ENCODE measurements around the gene PARD3. TPM values are rescaled to one million over a fixed set of nuclear protein-coding genes. Genes with fewer than 3 reads are reported as not detected.

PARD3 gene
- total RNA-seq, 2 donors from 2014 or later: 32.0 to 61.9 TPM

- TF ChIP-seq CTCF (IDR thresholded peaks at IDR 0.05): no peak
- TF ChIP-seq POLR2A (IDR thresholded peaks at IDR 0.05): no peak
- no peak for TF ChIP-seq POLR2AphosphoS5 (IDR thresholded peaks at IDR 0.05)
- intact Hi-C loops (cut with DNase I): no loop called here
- H3K9me3 ChIP-seq: no peaks in the 10 kb centered on the region
- no peaks in the 10 kb centered on the region for H3K36me3 ChIP-seq
- no peak overlapping the region for H3K4me3 ChIP-seq
- H3K27me3 ChIP-seq (replicated peaks; ENCODE audit: insufficient read depth): no peaks in the 10 kb centered on the region
- no peak for DNase-seq (ENCODE audit: low spot score)
- no peaks in the 10 kb centered on the region for H3K4me1 ChIP-seq (replicated peaks)
- 22% methylated on average over 4 of the region's 4 CpGs for WGBS
- H3K27ac ChIP-seq: no peak overlapping the region
Measured at GRCh38 chr10:34789966-34790506, 25.1 kb downstream of the PARD3 start.

- TF ChIP-seq CTCF (IDR thresholded peaks at IDR 0.05): no peak
- TF ChIP-seq POLR2A (IDR thresholded peaks at IDR 0.05): no peak
- no peak for TF ChIP-seq POLR2AphosphoS5 (IDR thresholded peaks at IDR 0.05)
- H3K27me3 ChIP-seq (replicated peaks; ENCODE audit: insufficient read depth): no peaks in the 10 kb centered on the region
- H3K36me3 ChIP-seq: no peaks in the 10 kb centered on the region
- H3K4me3 ChIP-seq: no peak overlapping the region
- 32% methylated on average over 1 of the region's 1 CpG for whole genome bisulfite sequencing
- no peak overlapping the region for H3K27ac ChIP-seq
- no peaks in the 10 kb centered on the region for H3K9me3 ChIP-seq
- intact Hi-C loops (cut with DNase I): no loop called here
- H3K4me1 ChIP-seq (replicated peaks): no peaks in the 10 kb centered on the region
- DNase-seq (ENCODE audit: low spot score): no peak
Measured at GRCh38 chr10:34786464-34786863, 28.6 kb downstream of the PARD3 start.

GRCh38 chr10:34781711-34782110 is 33.4 kb downstream of the PARD3 start:
- Histone ChIP-seq H3K4me3 (no peak overlapping the region), H3K4me1 (replicated peaks) (no peaks in the 10 kb centered on the region), H3K27me3 (replicated peaks; ENCODE audit: insufficient read depth) (no peaks in the 10 kb centered on the region), H3K9me3 (no peaks in the 10 kb centered on the region), H3K36me3 (no peaks in the 10 kb centered on the region), H3K27ac (no peak overlapping the region)
- no peak for DNase-seq (ENCODE audit: low spot score)
- no peak for TF ChIP-seq POLR2A (IDR thresholded peaks at IDR 0.05)
- no peak for TF ChIP-seq POLR2AphosphoS5 (IDR thresholded peaks at IDR 0.05)
- TF ChIP-seq CTCF (IDR thresholded peaks at IDR 0.05): no peak
- 20% methylated on average over 3 of the region's 3 CpGs for WGBS
- intact Hi-C loops (cut with DNase I): no loop called here

GRCh38 chr10:34780818-34781380 is 34.2 kb downstream of the PARD3 start:
- Histone ChIP-seq H3K36me3 (no peaks in the 10 kb centered on the region), H3K9me3 (no peaks in the 10 kb centered on the region), H3K27me3 (replicated peaks; ENCODE audit: insufficient read depth) (no peaks in the 10 kb centered on the region), H3K27ac (no peak overlapping the region), H3K4me1 (replicated peaks) (no peaks in the 10 kb centered on the region), H3K4me3 (no peak overlapping the region)
- DNase-seq (ENCODE audit: low spot score): no peak
- TF ChIP-seq POLR2AphosphoS5 (IDR thresholded peaks at IDR 0.05) (peak; percentile 11), CTCF (IDR thresholded peaks at IDR 0.05) (no peak), POLR2A (IDR thresholded peaks at IDR 0.05) (no peak)
- intact Hi-C loops (cut with DNase I): no loop called here
- WGBS: 36% methylated on average over 11 of the region's 11 CpGs

- Histone ChIP-seq H3K9me3 (no peaks in the 10 kb centered on the region), H3K27ac (no peak overlapping the region), H3K4me3 (no peak overlapping the region), H3K36me3 (no peaks in the 10 kb centered on the region), H3K27me3 (replicated peaks; ENCODE audit: insufficient read depth) (no peaks in the 10 kb centered on the region), H3K4me1 (replicated peaks) (no peaks in the 10 kb centered on the region)
- 83% methylated on average over 3 of the region's 3 CpGs for WGBS
- TF ChIP-seq CTCF (IDR thresholded peaks at IDR 0.05): no peak
- no peak for TF ChIP-seq POLR2A (IDR thresholded peaks at IDR 0.05)
- TF ChIP-seq POLR2AphosphoS5 (IDR thresholded peaks at IDR 0.05): no peak
- no peak for DNase-seq (ENCODE audit: low spot score)
- intact Hi-C loops (cut with DNase I): loop anchor here (5.0 kb wide), 1 partner anchor 36 kb away; no protein-coding TSS in a partner anchor
Measured at GRCh38 chr10:34778237-34778636, 36.9 kb downstream of the PARD3 start.
